ENCODE measurements around the gene ARL14EP.

Gene ARL14EP

DNA sequence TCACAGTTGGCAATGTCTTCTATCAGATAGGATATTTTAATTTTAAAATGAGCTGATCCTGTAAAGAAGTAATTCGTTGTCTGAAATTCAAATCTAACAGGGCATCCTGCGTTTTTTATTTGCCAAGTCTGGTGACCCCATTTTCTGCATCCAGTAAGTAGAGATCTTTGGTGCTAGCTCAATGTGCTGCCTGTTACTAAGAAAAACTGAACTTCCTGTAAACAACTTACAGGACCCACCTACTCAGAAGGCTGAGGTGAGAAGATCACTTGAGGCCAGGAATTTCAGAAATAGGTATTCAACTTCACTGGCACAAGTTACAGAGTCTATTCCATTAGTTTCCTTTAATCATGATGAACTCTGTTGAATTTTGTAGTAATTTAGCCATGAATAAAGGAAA, 4.0 kb downstream of the ARL14EP start:
- no peak for DNase-seq

- no peak for DNase-seq
Observed at GRCh38 chr11:30328681-30329080, 5.8 kb downstream of the ARL14EP start.

- no peak for DNase-seq
Observed at GRCh38 chr11:30329150-30329940, 6.4 kb downstream of the ARL14EP start.

DNA sequence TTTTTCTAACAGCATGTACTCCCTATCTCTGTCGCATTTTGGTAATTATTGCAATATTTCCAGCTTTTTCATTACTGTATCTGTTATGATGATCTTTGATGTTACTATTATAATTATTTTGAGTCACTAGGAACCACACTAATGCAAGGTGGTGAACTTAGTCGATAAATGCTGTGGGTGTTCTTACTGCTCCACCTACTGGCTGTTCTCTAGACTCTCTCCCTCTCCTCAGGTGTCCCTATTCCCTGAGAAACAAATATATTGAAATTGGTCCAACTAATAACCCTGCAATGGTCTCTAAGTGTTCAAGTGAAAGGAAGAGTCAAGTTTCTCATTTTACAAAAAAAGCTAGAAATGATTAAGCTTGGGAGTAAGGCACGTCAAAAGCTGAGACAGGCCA, 10.5 kb downstream of the ARL14EP start:
- DNase-seq: no peak

- no peak for DNase-seq
Observed at GRCh38 chr11:30342736-30343166, 19.8 kb downstream of the ARL14EP start.

GRCh38 chr11:30344085-30344484, 21.2 kb downstream of the ARL14EP start:
- DNase-seq: no peak

GRCh38 chr11:30345644-30346043, 22.7 kb downstream of the ARL14EP start:
- DNase-seq: no peak

- peak in 1 of 51 donors; percentile 41 for DNase-seq
Observed at GRCh38 chr11:30346068-30346688, 23.3 kb downstream of the ARL14EP start.

DNA sequence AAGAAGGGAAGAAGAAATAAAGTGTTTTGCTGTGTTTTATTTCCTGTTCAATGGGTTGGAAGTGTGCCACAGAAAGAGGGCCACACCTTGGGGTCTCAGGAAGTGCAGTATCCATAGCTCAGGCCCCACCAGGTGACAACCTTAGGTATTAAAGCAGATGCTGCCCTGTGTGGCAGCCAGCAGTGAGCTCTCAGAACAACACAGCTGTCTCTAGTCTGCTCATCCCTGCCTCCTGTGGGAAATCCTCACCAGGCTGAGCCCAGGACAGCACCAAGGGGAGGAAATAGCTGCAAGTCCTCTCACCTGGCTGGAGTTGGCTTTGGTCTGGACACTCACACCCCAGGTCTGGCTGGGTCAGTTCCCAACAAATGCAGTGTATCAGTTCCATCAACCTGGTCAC, 25.1 kb downstream of the ARL14EP start:
- DNase-seq: no peak

DNA sequence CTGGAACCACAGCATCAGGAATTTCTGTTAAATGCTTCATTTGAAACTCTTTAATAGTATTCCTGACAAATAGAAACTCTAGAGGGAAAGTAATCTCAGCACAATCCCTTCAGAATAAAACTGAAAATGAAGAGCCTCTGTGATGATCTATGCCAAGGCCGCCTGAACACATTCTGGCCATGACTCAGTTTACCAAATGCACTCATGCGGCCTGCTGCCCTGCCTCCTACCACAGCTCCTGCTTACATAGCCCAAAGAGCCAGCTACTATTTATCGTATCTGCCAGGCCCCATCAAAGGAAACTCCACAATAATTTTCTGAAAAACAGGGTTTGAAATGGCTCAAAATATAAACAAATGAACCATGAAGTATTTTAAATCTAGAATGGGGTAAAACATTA, 27.0 kb downstream of the ARL14EP start:
- DNase-seq: no peak

GRCh38 chr11:30350384-30350783, 27.5 kb downstream of the ARL14EP start:
- DNase-seq: no peak

DNA sequence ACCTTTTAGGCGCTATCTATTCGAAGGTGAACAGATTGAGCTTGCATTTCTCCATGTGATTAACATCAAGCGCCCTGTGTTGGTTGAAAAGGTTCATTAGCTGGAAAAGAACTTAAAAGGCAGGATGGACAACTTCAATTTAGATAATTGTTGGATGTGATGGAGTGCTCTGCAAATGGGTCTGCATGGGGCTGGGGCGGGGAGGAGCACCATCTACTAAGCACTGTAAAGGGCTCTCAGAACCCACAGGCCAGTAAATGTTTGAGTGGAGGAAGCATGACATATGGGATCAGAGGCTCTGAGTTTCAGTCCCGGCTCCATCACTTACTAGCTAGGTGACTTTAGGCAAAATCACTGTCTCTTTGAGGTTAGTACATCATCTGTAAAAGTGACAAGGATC, 28.2 kb downstream of the ARL14EP start:
- DNase-seq: no peak

- no peak for DNase-seq
Observed at GRCh38 chr11:30356391-30356790, 33.5 kb downstream of the ARL14EP start.

DNA sequence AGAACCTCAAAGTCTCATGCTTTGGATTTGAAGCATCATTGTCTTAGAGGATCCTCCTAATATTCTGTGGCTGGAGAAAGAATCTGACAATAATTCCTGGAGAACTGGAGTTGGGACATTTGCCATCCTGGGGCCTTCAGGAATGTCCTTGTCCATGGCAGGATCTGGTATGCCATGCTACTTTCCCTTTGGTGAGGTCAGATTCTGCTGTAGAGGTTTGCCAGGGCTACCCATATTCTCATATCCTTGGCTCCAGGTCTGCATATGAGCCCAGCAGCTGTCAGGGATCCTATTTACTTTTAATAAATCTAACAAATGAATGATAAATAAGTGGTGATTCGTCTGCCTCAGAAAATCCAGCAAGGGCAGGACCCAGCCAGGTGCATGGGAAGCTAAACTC, 35.0 kb downstream of the ARL14EP start:
- DNase-seq: no peak

DNA sequence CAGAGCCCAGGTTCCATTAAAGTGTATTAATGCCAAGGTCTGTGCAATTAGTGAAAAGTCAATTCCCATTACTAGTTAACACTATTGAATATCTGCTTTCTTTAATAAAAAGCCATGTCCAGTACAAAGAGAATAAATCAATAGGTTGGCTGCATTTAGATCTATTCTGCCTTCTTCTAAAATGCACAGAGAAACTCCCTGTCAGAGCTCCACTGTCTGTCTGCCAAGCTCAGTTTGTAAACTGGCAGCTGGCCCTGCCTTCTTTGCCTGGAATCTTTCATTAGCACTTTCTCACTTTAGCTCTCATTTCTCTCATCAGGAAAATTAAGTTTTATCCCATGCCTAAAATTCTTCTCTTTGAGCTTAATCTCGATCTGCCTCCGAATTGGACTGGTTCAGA, 35.6 kb downstream of the ARL14EP start:
- peak in 19 of 51 donors; percentile 2 to 35 (median 5) for DNase-seq

GRCh38 chr11:30360741-30361140, 37.8 kb downstream of the ARL14EP start:
- DNase-seq: no peak

DNA sequence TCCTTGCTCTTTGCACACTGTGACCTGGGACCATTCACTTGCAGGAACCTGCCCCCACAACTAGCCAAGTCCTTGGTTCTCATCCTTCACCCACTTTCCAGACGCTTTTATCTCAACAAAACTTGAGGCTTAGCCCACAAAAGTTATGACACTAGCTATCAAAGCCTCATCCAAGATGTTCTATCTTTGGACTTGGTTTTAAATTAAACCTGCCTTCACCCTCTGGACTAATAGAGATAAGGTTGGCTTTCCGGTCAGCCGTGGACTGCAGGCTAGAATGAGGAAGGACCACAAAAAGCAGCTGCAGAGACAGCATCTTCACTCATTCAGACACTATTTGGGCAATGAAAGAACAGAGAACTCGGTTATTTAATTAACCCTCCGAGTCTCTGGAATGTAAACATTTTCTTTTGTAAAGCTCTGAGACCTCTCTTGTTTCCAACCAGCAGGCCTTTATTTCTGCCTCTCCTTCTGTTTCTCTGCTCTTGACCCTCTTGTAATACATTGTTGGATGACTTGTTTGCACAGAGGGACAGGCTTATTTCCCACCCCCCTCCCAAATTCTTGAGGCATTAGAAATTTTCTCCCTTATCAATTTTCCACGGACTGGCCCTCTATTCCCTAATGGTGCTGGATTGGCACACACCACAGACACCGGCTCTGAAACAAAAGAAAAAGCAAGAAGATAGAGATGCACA, 41.4 kb downstream of the ARL14EP start:
- no peak for DNase-seq

DNA sequence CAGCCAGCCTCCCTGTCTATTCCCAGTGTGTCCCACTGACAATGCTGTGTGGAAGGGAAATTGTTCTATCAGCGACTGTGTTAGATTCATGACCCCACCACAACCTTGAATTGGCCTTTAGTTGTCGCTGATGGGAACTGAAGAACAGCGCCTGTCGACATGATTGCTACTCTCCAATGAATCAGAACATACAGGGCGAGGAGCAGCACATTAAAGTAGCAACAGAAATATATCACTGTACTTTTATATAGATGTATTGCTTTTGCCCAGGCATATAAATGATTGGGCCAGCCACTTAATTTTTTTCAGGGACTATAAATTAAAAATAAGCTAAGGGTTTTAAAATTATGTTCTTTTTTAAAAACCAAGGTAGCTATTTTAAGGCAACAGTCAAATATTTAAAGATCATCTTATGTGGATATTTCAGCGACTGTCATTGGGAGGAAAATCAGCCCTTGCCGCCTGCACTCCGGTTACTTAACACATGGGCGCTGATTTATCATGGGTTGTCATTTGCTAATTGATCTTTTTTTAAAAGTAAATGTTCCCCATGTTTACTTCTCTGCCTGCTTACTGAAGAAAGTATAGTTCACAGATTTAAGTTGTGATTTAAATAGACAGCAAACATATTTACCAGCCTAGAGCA, 42.1 kb downstream of the ARL14EP start:
- no peak for DNase-seq

DNA sequence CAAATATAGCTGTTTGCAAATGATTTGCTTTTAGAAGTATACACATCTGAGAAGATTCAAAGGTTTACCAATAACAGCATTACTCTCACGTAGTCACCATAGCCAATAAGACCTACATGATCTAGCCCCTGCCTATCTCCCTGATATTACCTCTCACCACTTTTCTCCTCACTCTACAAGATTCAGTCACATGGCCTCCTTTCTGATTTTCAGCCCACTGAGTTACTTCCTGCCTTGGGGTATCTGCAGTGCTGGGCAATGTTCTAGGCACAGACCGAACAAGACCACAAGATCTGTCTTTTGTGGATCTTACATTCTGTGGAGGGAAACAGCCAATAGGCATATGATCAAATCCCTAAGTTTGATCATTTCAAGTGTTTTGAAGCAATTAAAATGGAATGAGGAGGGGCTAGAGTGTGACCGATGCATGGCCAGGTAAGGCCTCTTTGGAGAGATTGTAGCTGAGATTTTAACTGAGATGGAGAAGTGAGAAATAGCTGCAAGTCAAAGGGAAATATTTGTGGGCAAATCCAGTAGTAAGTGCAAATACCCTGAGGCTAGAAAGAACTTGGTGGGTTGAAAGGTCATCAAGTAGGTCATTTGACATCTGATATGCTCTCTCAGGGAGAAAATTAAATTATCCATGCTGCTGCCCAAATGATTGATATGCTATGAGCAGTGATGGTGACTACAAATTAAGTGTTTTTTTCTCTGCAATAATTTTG, 43.1 kb downstream of the ARL14EP start:
- DNase-seq: no peak

- DNase-seq: no peak
Observed at GRCh38 chr11:30368394-30368793, 45.5 kb downstream of the ARL14EP start.

DNA sequence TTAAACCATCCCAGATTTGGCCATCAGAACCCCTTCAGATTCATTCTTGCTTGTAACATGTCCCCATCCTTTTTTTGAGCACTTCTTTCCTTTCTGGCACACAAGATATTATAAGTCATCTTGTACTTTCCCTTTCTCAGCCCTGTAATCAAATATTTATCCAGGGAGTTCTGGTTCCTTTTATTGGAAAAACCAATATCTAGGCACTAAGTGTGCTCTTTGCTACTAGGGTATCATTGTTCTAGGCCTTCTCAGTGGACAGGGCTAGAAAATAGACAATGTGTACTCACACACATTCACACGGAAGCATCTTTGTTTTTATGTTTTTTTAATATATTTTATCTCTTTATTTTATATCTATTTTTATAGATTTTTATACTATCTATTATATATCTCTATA, 47.3 kb downstream of the ARL14EP start:
- no peak for DNase-seq

Measured in hypothalamus (tissue), 51 donors.